Neural cell (in vitro differentiated cells): Measurements from ENCODE around the gene MINDY3.

Experiments
- POLR2AphosphoS5 ChIP-seq: IDR thresholded peaks from 2 replicates; pipeline ENCODE4 v1.6.1; 2012
- RAD21 ChIP-seq: fragments of 450-650 bp; conservative IDR thresholded peaks from 2 replicates; pipeline ENCODE4 v1.6.1; 2014; ENCODE audit warnings: antibody characterized with exemption, mild to moderate bottlenecking, moderate library complexity
- TF ChIP-seq, protein P1 (sequence below): fragments of 450-650 bp; IDR thresholded peaks from 2 replicates; pipeline ENCODE4 v1.5.1; 2014; ENCODE audit warnings: antibody characterized with exemption, mild to moderate bottlenecking, moderate library complexity; ENCODE audit not compliant: poor library complexity, severe bottlenecking
- TF ChIP-seq, protein P2 (sequence below): IDR thresholded peaks from 2 replicates; pipeline ENCODE4 v1.6.1; 2012; ENCODE audit warnings: borderline replicate concordance

GRCh38 chr10:15817409-15818046 is 42.8 kb downstream of the MINDY3 start:
- TF ChIP-seq, protein P1, sequence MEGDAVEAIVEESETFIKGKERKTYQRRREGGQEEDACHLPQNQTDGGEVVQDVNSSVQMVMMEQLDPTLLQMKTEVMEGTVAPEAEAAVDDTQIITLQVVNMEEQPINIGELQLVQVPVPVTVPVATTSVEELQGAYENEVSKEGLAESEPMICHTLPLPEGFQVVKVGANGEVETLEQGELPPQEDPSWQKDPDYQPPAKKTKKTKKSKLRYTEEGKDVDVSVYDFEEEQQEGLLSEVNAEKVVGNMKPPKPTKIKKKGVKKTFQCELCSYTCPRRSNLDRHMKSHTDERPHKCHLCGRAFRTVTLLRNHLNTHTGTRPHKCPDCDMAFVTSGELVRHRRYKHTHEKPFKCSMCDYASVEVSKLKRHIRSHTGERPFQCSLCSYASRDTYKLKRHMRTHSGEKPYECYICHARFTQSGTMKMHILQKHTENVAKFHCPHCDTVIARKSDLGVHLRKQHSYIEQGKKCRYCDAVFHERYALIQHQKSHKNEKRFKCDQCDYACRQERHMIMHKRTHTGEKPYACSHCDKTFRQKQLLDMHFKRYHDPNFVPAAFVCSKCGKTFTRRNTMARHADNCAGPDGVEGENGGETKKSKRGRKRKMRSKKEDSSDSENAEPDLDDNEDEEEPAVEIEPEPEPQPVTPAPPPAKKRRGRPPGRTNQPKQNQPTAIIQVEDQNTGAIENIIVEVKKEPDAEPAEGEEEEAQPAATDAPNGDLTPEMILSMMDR, result no peak
- TF ChIP-seq, protein P2, sequence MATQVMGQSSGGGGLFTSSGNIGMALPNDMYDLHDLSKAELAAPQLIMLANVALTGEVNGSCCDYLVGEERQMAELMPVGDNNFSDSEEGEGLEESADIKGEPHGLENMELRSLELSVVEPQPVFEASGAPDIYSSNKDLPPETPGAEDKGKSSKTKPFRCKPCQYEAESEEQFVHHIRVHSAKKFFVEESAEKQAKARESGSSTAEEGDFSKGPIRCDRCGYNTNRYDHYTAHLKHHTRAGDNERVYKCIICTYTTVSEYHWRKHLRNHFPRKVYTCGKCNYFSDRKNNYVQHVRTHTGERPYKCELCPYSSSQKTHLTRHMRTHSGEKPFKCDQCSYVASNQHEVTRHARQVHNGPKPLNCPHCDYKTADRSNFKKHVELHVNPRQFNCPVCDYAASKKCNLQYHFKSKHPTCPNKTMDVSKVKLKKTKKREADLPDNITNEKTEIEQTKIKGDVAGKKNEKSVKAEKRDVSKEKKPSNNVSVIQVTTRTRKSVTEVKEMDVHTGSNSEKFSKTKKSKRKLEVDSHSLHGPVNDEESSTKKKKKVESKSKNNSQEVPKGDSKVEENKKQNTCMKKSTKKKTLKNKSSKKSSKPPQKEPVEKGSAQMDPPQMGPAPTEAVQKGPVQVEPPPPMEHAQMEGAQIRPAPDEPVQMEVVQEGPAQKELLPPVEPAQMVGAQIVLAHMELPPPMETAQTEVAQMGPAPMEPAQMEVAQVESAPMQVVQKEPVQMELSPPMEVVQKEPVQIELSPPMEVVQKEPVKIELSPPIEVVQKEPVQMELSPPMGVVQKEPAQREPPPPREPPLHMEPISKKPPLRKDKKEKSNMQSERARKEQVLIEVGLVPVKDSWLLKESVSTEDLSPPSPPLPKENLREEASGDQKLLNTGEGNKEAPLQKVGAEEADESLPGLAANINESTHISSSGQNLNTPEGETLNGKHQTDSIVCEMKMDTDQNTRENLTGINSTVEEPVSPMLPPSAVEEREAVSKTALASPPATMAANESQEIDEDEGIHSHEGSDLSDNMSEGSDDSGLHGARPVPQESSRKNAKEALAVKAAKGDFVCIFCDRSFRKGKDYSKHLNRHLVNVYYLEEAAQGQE, result no peak
- TF ChIP-seq RAD21, result no peak
- no peak for TF ChIP-seq POLR2AphosphoS5
